Right lung (tissue), 10 donors: ENCODE data around the gene SPATA31E1. TPM values are rescaled to one million over a fixed set of nuclear protein-coding genes. Genes with fewer than 3 reads are reported as not detected.
"Not testable (repeated sequence)": the region's sequence is repeated elsewhere in the genome, so short reads cannot be mapped to it uniquely, and the experiment has no call there.

ENCODE experiments used
- DNase-seq, 2 donors: peaks; one replicate each; pipeline ENCODE4 v3.0.0-alpha.2; 2013
- long read RNA-seq, 8 donors: transcript quantifications; one replicate each; lab custom pipeline, GENCODE V29; 2026
- polyA plus RNA-seq, 5 donors: library from polyadenylated mRNA; unstranded; fragments of 120-200 nt; gene quantifications; one replicate each; pipeline versions ENCODE4 v1.2.1 to v1.2.3, GENCODE V29; 2013; ENCODE audit warnings: inconsistent platforms in 1 of 5, low replicate concordance in 1 of 5; ENCODE audit not compliant: insufficient read length in 5 of 5, insufficient read depth in 1 of 5

The SPATA31E1 gene
- under 1 TPM in 1 of 5 donors, not detected in 4; 0.05 TPM for polyA plus RNA-seq
- long read RNA-seq, donor 1 = 0 reads
- long read RNA-seq, donor 2 = 0 reads
- long read RNA-seq, donor 3 = 0 reads
- long read RNA-seq, donor 4 = 0 reads
- long read RNA-seq, donor 5 = 0 reads
- long read RNA-seq, donor 6 = 0 reads
- long read RNA-seq, donor 7 = 0 reads
- long read RNA-seq, donor 8 = 0 reads

GRCh38 chr9:87882627-87883026 is at the start of gene SPATA31E1:
Gene SPATA31E1, plus strand, starts transcription at chr9:87882877. Its CDS starts 15 bp downstream, at chr9:87882892.
- no peak for DNase-seq

- DNase-seq = no peak
Measured at GRCh38 chr9:87834357-87834756, 48.3 kb upstream of the SPATA31E1 start.

GRCh38 chr9:87836536-87836935 is 46.1 kb upstream of the SPATA31E1 start:
- no peak for DNase-seq

GRCh38 chr9:87836951-87837705 is 45.5 kb upstream of the SPATA31E1 start:
- DNase-seq = peak in 1 of 2 donors; percentile 6

- DNase-seq = no peak
Measured at GRCh38 chr9:87840134-87840533, 42.5 kb upstream of the SPATA31E1 start.

GRCh38 chr9:87842878-87843585 is 39.6 kb upstream of the SPATA31E1 start:
- DNase-seq = no peak

GRCh38 chr9:87844506-87844905 is 38.2 kb upstream of the SPATA31E1 start:
- no peak for DNase-seq

- DNase-seq = not testable (repeated sequence)
Measured at GRCh38 chr9:87847817-87848216, 34.9 kb upstream of the SPATA31E1 start.

GRCh38 chr9:87849144-87849758 is 33.4 kb upstream of the SPATA31E1 start:
- DNase-seq = peak; percentile 8

GRCh38 chr9:87850391-87850790 is 32.3 kb upstream of the SPATA31E1 start:
- no peak for DNase-seq

- not testable (repeated sequence) for DNase-seq
Measured at GRCh38 chr9:87851186-87851585, 31.5 kb upstream of the SPATA31E1 start.

GRCh38 chr9:87853302-87853701 is 29.4 kb upstream of the SPATA31E1 start:
- no peak for DNase-seq

- no peak for DNase-seq
Measured at GRCh38 chr9:87853876-87854579, 28.6 kb upstream of the SPATA31E1 start.

GRCh38 chr9:87854580-87854955 is 28.1 kb upstream of the SPATA31E1 start:
- DNase-seq = no peak

GRCh38 chr9:87855061-87855460 is 27.6 kb upstream of the SPATA31E1 start:
- no peak for DNase-seq

GRCh38 chr9:87857141-87857947 is 25.3 kb upstream of the SPATA31E1 start:
- no peak for DNase-seq

GRCh38 chr9:87857948-87858335 is 24.7 kb upstream of the SPATA31E1 start:
- DNase-seq = no peak

GRCh38 chr9:87859137-87859536 is 23.5 kb upstream of the SPATA31E1 start:
- DNase-seq = no peak

- no peak for DNase-seq
Measured at GRCh38 chr9:87859786-87860185, 22.9 kb upstream of the SPATA31E1 start.

GRCh38 chr9:87861332-87861731 is 21.3 kb upstream of the SPATA31E1 start:
- DNase-seq = no peak
